HEK293 (cell line): Measurements from ENCODE around the gene NET1.
"Not testable (repeated sequence)": the region's sequence is repeated elsewhere in the genome, so short reads cannot be mapped to it uniquely, and the experiment has no call there.

ENCODE experiments used
- CTCF ChIA-PET: fragments of 350-600 bp; formaldehyde crosslinking; extraction: SDS; loops from one replicate; lab custom pipeline; 2021; ENCODE audit warnings: antibody characterized with exemption; lab: Yijun Ruan, JAX
- POLR2A ChIA-PET: fragments of 300-600 bp; formaldehyde crosslinking; extraction: SDS; loops from one replicate; lab custom pipeline; 2020; ENCODE audit warnings: antibody characterized with exemption, inconsistent platforms; lab: Yijun Ruan, JAX
- H3K27ac ChIP-seq: fragments of 200-500 bp; sonication (Bioruptor generic); 2 replicates; pipeline ENCODE4 v1.5.1; 2014; ENCODE audit warnings: low read depth, low read length, control low read depth, inconsistent platforms; ENCODE audit errors: extremely low read depth
- H3K36me3 ChIP-seq, 2 experiments: fragments of 200-500 bp in 1 of 2; sonication (Bioruptor generic) in 1 of 2; 1 replicate in 1 of 2; 2 replicates in 1 of 2; pipeline ENCODE4 v1.5.1; 2014 to 2017; ENCODE audit warnings: inconsistent platforms in 2 of 2, low read length in 2 of 2; ENCODE audit not compliant: control insufficient read depth in 2 of 2, insufficient read depth in 1 of 2
- H3K4me1 ChIP-seq: fragments of 200-500 bp; sonication (Bioruptor generic); 2 replicates; pipeline ENCODE4 v1.5.1; 2014; ENCODE audit warnings: mild to moderate bottlenecking, low read length, inconsistent platforms; ENCODE audit not compliant: control insufficient read depth, insufficient read depth
- H3K4me3 ChIP-seq: 2 replicates; pipeline ENCODE4 v1.5.1; 2011; ENCODE audit warnings: low read depth, mild to moderate bottlenecking, control low read depth, low read length, moderate library complexity
- H3K9me3 ChIP-seq: fragments of 200-500 bp; sonication (Bioruptor generic); 2 replicates; pipeline ENCODE4 v1.5.1; 2014; ENCODE audit warnings: low read depth, low read length, inconsistent platforms; ENCODE audit not compliant: control insufficient read depth, insufficient read depth
- GLI4 ChIP-seq: fragments of 450-650 bp; formaldehyde crosslinking; IDR thresholded peaks from 2 replicates; pipeline ENCODE4 v1.5.1; 2016; ENCODE audit warnings: missing biosample characterization, missing genetic modification characterization
- SCRT1 ChIP-seq: fragments of 450-650 bp; formaldehyde crosslinking; IDR thresholded peaks from 2 replicates; pipeline ENCODE4 v1.5.1; 2016; ENCODE audit warnings: missing biosample characterization, missing genetic modification characterization, borderline replicate concordance
- ZNF174 ChIP-seq: fragments of 450-650 bp; formaldehyde crosslinking; IDR thresholded peaks from 2 replicates; pipeline ENCODE4 v1.5.0; 2017; ENCODE audit warnings: missing biosample characterization, mild to moderate bottlenecking, missing genetic modification characterization
- ZNF239 ChIP-seq: fragments of 450-650 bp; formaldehyde crosslinking; IDR thresholded peaks from 2 replicates; pipeline ENCODE4 v1.5.1; 2016; ENCODE audit warnings: missing biosample characterization, missing genetic modification characterization
- ZNF280D ChIP-seq: fragments of 450-650 bp; formaldehyde crosslinking; IDR thresholded peaks from 2 replicates; pipeline ENCODE4 v1.5.1; 2016; ENCODE audit warnings: missing biosample characterization, missing genetic modification characterization
- ZNF747 ChIP-seq: fragments of 450-650 bp; formaldehyde crosslinking; IDR thresholded peaks from 2 replicates; pipeline ENCODE4 v1.5.1; 2016; ENCODE audit warnings: missing biosample characterization, missing genetic modification characterization
- ZNF76 ChIP-seq: fragments of 450-650 bp; formaldehyde crosslinking; IDR thresholded peaks from 2 replicates; pipeline ENCODE4; 2016; ENCODE audit warnings: low read depth, missing biosample characterization, missing genetic modification characterization, borderline replicate concordance

Gene NET1

GRCh38 chr10:5474642-5475041, 62.3 kb downstream of the NET1 start:
- H3K36me3 ChIP-seq, H3K27ac ChIP-seq, H3K9me3 ChIP-seq, H3K4me1 ChIP-seq, H3K4me3 ChIP-seq, POLR2A ChIA-PET: not testable (repeated sequence)
- CTCF ChIA-PET: interaction anchor here (0.6 kb wide), 1 partner anchor 10 kb away, joined by 3 read pairs; no protein-coding TSS in a partner anchor

GRCh38 chr10:5475088-5475487, 62.7 kb downstream of the NET1 start:
- H3K4me3 ChIP-seq, POLR2A ChIA-PET, H3K4me1 ChIP-seq, H3K27ac ChIP-seq, H3K36me3 ChIP-seq, H3K9me3 ChIP-seq: not testable (repeated sequence)
- CTCF ChIA-PET: interaction anchor here (0.6 kb wide), 1 partner anchor 9 kb away, joined by 3 read pairs; no protein-coding TSS in a partner anchor

GRCh38 chr10:5475974-5476807, 63.8 kb downstream of the NET1 start:
- POLR2A ChIA-PET, H3K4me1 ChIP-seq, H3K4me3 ChIP-seq, H3K27ac ChIP-seq, H3K36me3 ChIP-seq, H3K9me3 ChIP-seq: not testable (repeated sequence)
- CTCF ChIA-PET: interaction anchor here (0.6 kb wide), 1 partner anchor 1057 kb away, joined by 3 read pairs; no protein-coding TSS in a partner anchor

- CTCF ChIA-PET: interaction anchor here (0.6 kb wide), 2 partner anchors 45 to 1058 kb away, joined by 3 read pairs; no protein-coding TSS in a partner anchor
- no peaks in the 10 kb centered on the region for H3K9me3 ChIP-seq
- POLR2A ChIA-PET: no interaction called here
- TF ChIP-seq GLI4 (tag by site-specific recombination) (no peak), ZNF239 (no peak), ZNF747 (tag by site-specific recombination) (no peak), ZNF174 (tag by site-specific recombination) (no peak)
- TF ChIP-seq, all 188 proteins: peak for 0
- H3K27ac ChIP-seq: no peak overlapping the region
- H3K36me3 ChIP-seq: no peaks in the 10 kb centered on the region
- no peak overlapping the region for H3K4me3 ChIP-seq
- no peaks in the 10 kb centered on the region for H3K4me1 ChIP-seq
Observed at GRCh38 chr10:5476918-5477525, 64.7 kb downstream of the NET1 start.

- CTCF ChIA-PET: interaction anchor here (1.4 to 1.6 kb wide), 2 partner anchors 35 to 145 kb away, joined by 7 to 8 read pairs; no protein-coding TSS in a partner anchor
Observed at GRCh38 chr10:5477948-5478693, 65.8 kb downstream of the NET1 start.

More at GRCh38 chr10:5477948-5478693, 65.8 kb downstream of the NET1 start:
- H3K27ac ChIP-seq: no peak overlapping the region
- H3K4me1 ChIP-seq: no peaks in the 10 kb centered on the region
- H3K4me3 ChIP-seq: no peak overlapping the region
- POLR2A ChIA-PET: no interaction called here
- H3K36me3 ChIP-seq: no peaks in the 10 kb centered on the region
- TF ChIP-seq ZNF280D (tag by site-specific recombination) (no peak), ZNF76 (tag by site-specific recombination) (no peak), SCRT1 (tag by site-specific recombination) (no peak)
- H3K9me3 ChIP-seq: no peaks in the 10 kb centered on the region
